GM12872 (cell line): ENCODE data around the gene POU2AF1.

Experiments used
- CTCF ChIP-seq: IDR thresholded peaks from 3 replicates; pipeline ENCODE4 v1.5.1; 2011; ENCODE audit warnings: low read depth, mild to moderate bottlenecking, low read length, moderate library complexity; ENCODE audit not compliant: insufficient read depth

POU2AF1 gene

GRCh38 chr11:111368285-111368560 lies 10.9 kb downstream of the POU2AF1 start:
- TF ChIP-seq CTCF, result no peak

GRCh38 chr11:111367411-111368284 lies 11.4 kb downstream of the POU2AF1 start:
- TF ChIP-seq CTCF, result no peak

GRCh38 chr11:111366560-111367410 lies 12.3 kb downstream of the POU2AF1 start:
- no peak for TF ChIP-seq CTCF

- no peak for TF ChIP-seq CTCF
Observed at GRCh38 chr11:111365722-111366559, 13.1 kb downstream of the POU2AF1 start.

GRCh38 chr11:111364503-111364902 lies 14.6 kb downstream of the POU2AF1 start:
- TF ChIP-seq CTCF, result no peak

- no peak for TF ChIP-seq CTCF
Observed at GRCh38 chr11:111363985-111364384, 15.1 kb downstream of the POU2AF1 start.
